ENCODE results near the gene FAM216B.

Gene FAM216B

DNA sequence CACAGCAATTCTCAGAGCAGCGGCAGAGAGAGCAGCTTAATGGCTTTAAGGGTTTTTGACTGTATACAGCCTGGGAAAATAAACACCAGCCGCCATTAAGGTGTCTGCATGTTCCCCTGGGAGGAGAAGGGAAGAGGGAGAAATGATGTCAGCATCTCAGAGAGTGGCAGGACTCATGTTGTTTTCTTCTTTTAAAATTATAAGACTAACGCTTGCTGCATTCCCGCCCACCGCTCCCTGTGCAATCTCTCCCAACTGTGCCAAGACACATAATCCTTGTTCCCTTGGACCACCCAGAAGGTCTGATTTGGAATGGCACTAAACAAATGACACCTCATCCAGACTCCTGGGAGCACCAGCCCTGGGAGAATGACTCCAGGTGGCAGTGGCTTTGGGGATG lies 27.7 kb upstream of the FAM216B start:
- no peaks in the 10 kb centered on the region for H3K9me3 ChIP-seq (ENCODE audit: control insufficient read depth, low read length)
- H2BK5ac ChIP-seq (ENCODE audit: low read depth, low read length, poor library complexity, severe bottlenecking) = no peak overlapping the region
- WGBS = 40% methylated on average over 5 of the region's 5 CpGs
- no peak overlapping the region for H2BK15ac ChIP-seq (ENCODE audit: low read depth, poor library complexity, severe bottlenecking)
- peak overlapping the region; percentile 28 to 83 for H2BK12ac ChIP-seq (ENCODE audit: low read length in 2 of 2)
- no peak overlapping the region for H3K27ac ChIP-seq (ENCODE audit: low read length, poor library complexity, severe bottlenecking)
- H3K4ac ChIP-seq (ENCODE audit: low read depth in 1 of 2, low read length in 2 of 2) = peak overlapping the region in 1 of 2 experiments; percentile 28
- no peak overlapping the region for H2BK120ac ChIP-seq (ENCODE audit: low read depth, low read length)
- H3K27me3 ChIP-seq (ENCODE audit: control insufficient read depth in 1 of 2, insufficient read depth in 1 of 2, low read length in 2 of 2) = no peaks in the 10 kb centered on the region
- peak overlapping the region; percentile 18 for H2AFZ ChIP-seq (ENCODE audit: low read depth, low read length)
- no peaks in the 10 kb centered on the region for H3K4me1 ChIP-seq (ENCODE audit: control insufficient read depth, insufficient read depth, low read depth, low read length)
- H3K23ac ChIP-seq (ENCODE audit: low read length in 2 of 2) = no peak overlapping the region
- H3K4me3 ChIP-seq (ENCODE audit: insufficient read depth in 1 of 2, low read depth in 1 of 2, low read length in 2 of 2) = no peak overlapping the region
- no peak overlapping the region for H4K91ac ChIP-seq (ENCODE audit: low read length)
- peaks cover 0 to 5% of the 10 kb centered on the region in 2 experiments for H3K36me3 ChIP-seq (ENCODE audit: control insufficient read depth in 1 of 2, insufficient read depth in 2 of 2, low read depth in 1 of 2, low read length in 2 of 2)
- H3K79me1 ChIP-seq (replicated peaks; ENCODE audit: low read length, poor library complexity, severe bottlenecking) = no peaks in the 10 kb centered on the region
- peak overlapping the region; percentile 63 to 67 for H3K18ac ChIP-seq (ENCODE audit: low read depth in 1 of 2, low read length in 2 of 2)
- no peak overlapping the region for H3K14ac ChIP-seq (ENCODE audit: low read length in 2 of 2)
- H3K4me2 ChIP-seq (ENCODE audit: low read length, poor library complexity, severe bottlenecking) = no peak overlapping the region
- H4K8ac ChIP-seq (ENCODE audit: low read length) = no peak overlapping the region
- H3K9ac ChIP-seq (ENCODE audit: low read length) = no peak overlapping the region
- peak; percentile 57 for DNase-seq
- no peak overlapping the region for H2AK5ac ChIP-seq (ENCODE audit: low read length, severe bottlenecking)

- Histone ChIP-seq H4K91ac (ENCODE audit: low read length) (no peak overlapping the region), H3K4me3 (ENCODE audit: insufficient read depth in 1 of 2, low read depth in 1 of 2, low read length in 2 of 2) (no peak overlapping the region), H3K9me3 (ENCODE audit: control insufficient read depth, low read length) (no peaks in the 10 kb centered on the region), H2BK5ac (ENCODE audit: low read depth, low read length, poor library complexity, severe bottlenecking) (no peak overlapping the region), H2AK5ac (ENCODE audit: low read length, severe bottlenecking) (no peak overlapping the region), H3K4me1 (ENCODE audit: control insufficient read depth, insufficient read depth, low read depth, low read length) (no peaks in the 10 kb centered on the region), H3K14ac (ENCODE audit: low read length in 2 of 2) (peak overlapping the region in 1 of 2 experiments; percentile 43), H3K27ac (ENCODE audit: low read length, poor library complexity, severe bottlenecking) (no peak overlapping the region), H2BK15ac (ENCODE audit: low read depth, poor library complexity, severe bottlenecking) (no peak overlapping the region), H4K8ac (ENCODE audit: low read length) (no peak overlapping the region), H3K79me1 (replicated peaks; ENCODE audit: low read length, poor library complexity, severe bottlenecking) (no peaks in the 10 kb centered on the region), H3K18ac (ENCODE audit: low read depth in 1 of 2, low read length in 2 of 2) (peak overlapping the region in 1 of 2 experiments; percentile 20), H3K27me3 (ENCODE audit: control insufficient read depth in 1 of 2, insufficient read depth in 1 of 2, low read length in 2 of 2) (no peaks in the 10 kb centered on the region), H3K4me2 (ENCODE audit: low read length, poor library complexity, severe bottlenecking) (no peak overlapping the region), H3K4ac (ENCODE audit: low read depth in 1 of 2, low read length in 2 of 2) (no peak overlapping the region), H2BK12ac (ENCODE audit: low read length in 2 of 2) (no peak overlapping the region), H3K9ac (ENCODE audit: low read length) (no peak overlapping the region), H2BK120ac (ENCODE audit: low read depth, low read length) (no peak overlapping the region), H3K36me3 (ENCODE audit: control insufficient read depth in 1 of 2, insufficient read depth in 2 of 2, low read depth in 1 of 2, low read length in 2 of 2) (peaks cover 0 to 5% of the 10 kb centered on the region in 2 experiments), H2AFZ (ENCODE audit: low read depth, low read length) (no peak overlapping the region), H3K23ac (ENCODE audit: low read length in 2 of 2) (no peak overlapping the region)
- DNase-seq = no peak
- WGBS = 98% methylated on average over 1 of the region's 1 CpG
Measured at GRCh38 chr13:42754801-42755510, 26.4 kb upstream of the FAM216B start.

GRCh38 chr13:42757678-42758420 lies 23.5 kb upstream of the FAM216B start:
- no peak overlapping the region for H2BK5ac ChIP-seq (ENCODE audit: low read depth, low read length, poor library complexity, severe bottlenecking)
- no peak overlapping the region for H4K8ac ChIP-seq (ENCODE audit: low read length)
- DNase-seq = no peak
- no peak overlapping the region for H3K4me2 ChIP-seq (ENCODE audit: low read length, poor library complexity, severe bottlenecking)
- 89% methylated on average over 2 of the region's 2 CpGs for WGBS
- H3K27ac ChIP-seq (ENCODE audit: low read length, poor library complexity, severe bottlenecking) = no peak overlapping the region
- H3K9ac ChIP-seq (ENCODE audit: low read length) = no peak overlapping the region
- H3K4me1 ChIP-seq (ENCODE audit: control insufficient read depth, insufficient read depth, low read depth, low read length) = no peaks in the 10 kb centered on the region
- no peak overlapping the region for H2AK5ac ChIP-seq (ENCODE audit: low read length, severe bottlenecking)
- no peak overlapping the region for H3K23ac ChIP-seq (ENCODE audit: low read length in 2 of 2)
- no peak overlapping the region for H3K4me3 ChIP-seq (ENCODE audit: insufficient read depth in 1 of 2, low read depth in 1 of 2, low read length in 2 of 2)
- no peaks in the 10 kb centered on the region for H3K9me3 ChIP-seq (ENCODE audit: control insufficient read depth, low read length)
- H3K18ac ChIP-seq (ENCODE audit: low read depth in 1 of 2, low read length in 2 of 2) = no peak overlapping the region
- no peak overlapping the region for H3K4ac ChIP-seq (ENCODE audit: low read depth in 1 of 2, low read length in 2 of 2)
- H2AFZ ChIP-seq (ENCODE audit: low read depth, low read length) = no peak overlapping the region
- H2BK120ac ChIP-seq (ENCODE audit: low read depth, low read length) = no peak overlapping the region
- no peak overlapping the region for H4K91ac ChIP-seq (ENCODE audit: low read length)
- no peaks in the 10 kb centered on the region for H3K27me3 ChIP-seq (ENCODE audit: control insufficient read depth in 1 of 2, insufficient read depth in 1 of 2, low read length in 2 of 2)
- H3K14ac ChIP-seq (ENCODE audit: low read length in 2 of 2) = no peak overlapping the region
- no peaks in the 10 kb centered on the region for H3K79me1 ChIP-seq (replicated peaks; ENCODE audit: low read length, poor library complexity, severe bottlenecking)
- H3K36me3 ChIP-seq (ENCODE audit: control insufficient read depth in 1 of 2, insufficient read depth in 2 of 2, low read depth in 1 of 2, low read length in 2 of 2) = peaks cover 0 to 16% of the 10 kb centered on the region in 2 experiments
- H2BK12ac ChIP-seq (ENCODE audit: low read length in 2 of 2) = no peak overlapping the region
- no peak overlapping the region for H2BK15ac ChIP-seq (ENCODE audit: low read depth, poor library complexity, severe bottlenecking)

DNA sequence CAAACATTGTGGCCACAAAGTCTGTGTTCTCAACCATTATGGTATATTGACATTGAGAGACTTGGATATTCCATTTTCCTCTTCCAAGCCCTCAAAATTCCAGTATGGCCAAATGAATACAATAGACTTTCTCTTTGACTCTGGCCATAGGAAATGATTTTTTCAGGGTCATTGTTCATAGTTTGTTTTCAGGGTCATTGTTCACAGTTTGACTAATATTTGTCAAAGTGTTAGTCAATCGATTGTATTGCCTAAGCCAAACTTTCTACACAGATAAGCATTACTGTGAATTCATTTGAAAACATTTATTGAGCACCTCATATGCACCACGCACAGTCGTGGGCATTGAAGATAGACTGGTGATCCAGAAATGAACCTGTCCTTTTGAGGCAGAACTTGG lies 22.9 kb upstream of the FAM216B start:
- Histone ChIP-seq H2BK5ac (ENCODE audit: low read depth, low read length, poor library complexity, severe bottlenecking) (no peak overlapping the region), H3K4me1 (ENCODE audit: control insufficient read depth, insufficient read depth, low read depth, low read length) (no peaks in the 10 kb centered on the region), H2AFZ (ENCODE audit: low read depth, low read length) (no peak overlapping the region), H2BK120ac (ENCODE audit: low read depth, low read length) (no peak overlapping the region), H3K27me3 (ENCODE audit: control insufficient read depth in 1 of 2, insufficient read depth in 1 of 2, low read length in 2 of 2) (no peaks in the 10 kb centered on the region), H4K91ac (ENCODE audit: low read length) (no peak overlapping the region), H3K4me3 (ENCODE audit: insufficient read depth in 1 of 2, low read depth in 1 of 2, low read length in 2 of 2) (no peak overlapping the region), H3K9me3 (ENCODE audit: control insufficient read depth, low read length) (no peaks in the 10 kb centered on the region), H2BK15ac (ENCODE audit: low read depth, poor library complexity, severe bottlenecking) (no peak overlapping the region), H3K23ac (ENCODE audit: low read length in 2 of 2) (no peak overlapping the region), H3K27ac (ENCODE audit: low read length, poor library complexity, severe bottlenecking) (no peak overlapping the region), H3K79me1 (replicated peaks; ENCODE audit: low read length, poor library complexity, severe bottlenecking) (no peaks in the 10 kb centered on the region), H2AK5ac (ENCODE audit: low read length, severe bottlenecking) (no peak overlapping the region), H3K9ac (ENCODE audit: low read length) (no peak overlapping the region), H4K8ac (ENCODE audit: low read length) (no peak overlapping the region), H2BK12ac (ENCODE audit: low read length in 2 of 2) (no peak overlapping the region), H3K18ac (ENCODE audit: low read depth in 1 of 2, low read length in 2 of 2) (no peak overlapping the region), H3K36me3 (ENCODE audit: control insufficient read depth in 1 of 2, insufficient read depth in 2 of 2, low read depth in 1 of 2, low read length in 2 of 2) (peaks cover 0 to 17% of the 10 kb centered on the region in 2 experiments), H3K14ac (ENCODE audit: low read length in 2 of 2) (no peak overlapping the region), H3K4me2 (ENCODE audit: low read length, poor library complexity, severe bottlenecking) (no peak overlapping the region), H3K4ac (ENCODE audit: low read depth in 1 of 2, low read length in 2 of 2) (no peak overlapping the region)
- WGBS = 100% methylated on average over 3 of the region's 3 CpGs
- no peak for DNase-seq

All from mesenchymal stem cell (in vitro differentiated cells and primary cell).